H7 (cell line): Measurements from ENCODE around the gene RAB11B. TPM values are rescaled to one million over a fixed set of nuclear protein-coding genes. Genes with fewer than 3 reads are reported as not detected.

Source experiments
- DNase-seq: peaks from one replicate; pipeline ENCODE4 v3.0.0; 2012
- H3K27me3 ChIP-seq: 2 replicates; pipeline ENCODE4 v1.6.0; 2011; ENCODE audit warnings: mild to moderate bottlenecking, low read length; ENCODE audit not compliant: control insufficient read depth, insufficient read depth
- H3K36me3 ChIP-seq: replicated peaks from 2 replicates; pipeline ENCODE4 v1.5.1; 2011; ENCODE audit warnings: low read length; ENCODE audit not compliant: control insufficient read depth, insufficient read depth
- H3K4me3 ChIP-seq: 2 replicates; pipeline ENCODE4 v1.5.1; 2011; ENCODE audit warnings: low read depth, mild to moderate bottlenecking, control low read depth, low read length, moderate library complexity; ENCODE audit not compliant: insufficient read depth
- total RNA-seq: library from RNA; depleted of rRNA; stranded (reverse); fragments of >200 nt; shearing (Covaris generic); gene quantifications from 2 replicates; pipeline ENCODE4 v1.2.3, GENCODE V29; 2014; rRNA removed

The RAB11B gene
- total RNA-seq, 1 experiment from 2014 or later, result 16.9 TPM

- no peaks in the 10 kb centered on the region for H3K27me3 ChIP-seq
- peak overlapping the region; percentile 100 for H3K4me3 ChIP-seq
- peaks cover 6% of the 10 kb centered on the region for H3K36me3 ChIP-seq
- DNase-seq, result no peak
Measured at GRCh38 chr19:8446061-8446709, 56.0 kb downstream of the RAB11B start.

- no peak for DNase-seq
- no peak overlapping the region for H3K4me3 ChIP-seq
- peaks cover 11% of the 10 kb centered on the region for H3K36me3 ChIP-seq
- no peaks in the 10 kb centered on the region for H3K27me3 ChIP-seq
Measured at GRCh38 chr19:8449830-8450229, 59.7 kb downstream of the RAB11B start.

GRCh38 chr19:8451377-8451776 lies 61.2 kb downstream of the RAB11B start:
- DNase-seq, result no peak
- Histone ChIP-seq H3K27me3 (no peaks in the 10 kb centered on the region), H3K4me3 (no peak overlapping the region), H3K36me3 (peaks cover 11% of the 10 kb centered on the region)

- Histone ChIP-seq H3K27me3 (no peaks in the 10 kb centered on the region), H3K36me3 (peaks cover 13% of the 10 kb centered on the region), H3K4me3 (no peak overlapping the region)
- no peak for DNase-seq
Measured at GRCh38 chr19:8451885-8452284, 61.7 kb downstream of the RAB11B start.

- H3K36me3 ChIP-seq, result peaks cover 15% of the 10 kb centered on the region
- no peaks in the 10 kb centered on the region for H3K27me3 ChIP-seq
- no peak overlapping the region for H3K4me3 ChIP-seq
- DNase-seq, result no peak
Measured at GRCh38 chr19:8452446-8453123, 62.4 kb downstream of the RAB11B start.

- Histone ChIP-seq H3K27me3 (no peaks in the 10 kb centered on the region), H3K36me3 (peaks cover 17% of the 10 kb centered on the region), H3K4me3 (no peak overlapping the region)
- DNase-seq, result no peak
Measured at GRCh38 chr19:8453616-8454015, 63.5 kb downstream of the RAB11B start.

Other genes with a start within 250 kb of the RAB11B start
- 13.7 and 15.9 TPM in 2 replicates for gene FBN3, start 240.8 kb upstream of the RAB11B start, total RNA-seq
- gene CERS4, start 181.0 kb upstream of the RAB11B start, total RNA-seq, result 116 and 117 TPM in 2 replicates
- 127 and 159 TPM in 2 replicates for gene CD320, start 82.0 kb upstream of the RAB11B start, total RNA-seq
- 103 and 117 TPM in 2 replicates for gene NDUFA7, start 69.0 kb upstream of the RAB11B start, total RNA-seq
- gene RPS28, start 68.9 kb upstream of the RAB11B start, total RNA-seq, result 512 and 545 TPM in 2 replicates
- gene KANK3, start 47.1 kb upstream of the RAB11B start, total RNA-seq, result 1.2 and 7.3 TPM in 2 replicates
- gene ANGPTL4, start 26.2 kb upstream of the RAB11B start, total RNA-seq, result 13.2 and 17.1 TPM in 2 replicates
- gene MARCHF2, start 22.9 kb downstream of the RAB11B start, total RNA-seq, result 44.4 and 47.8 TPM in 2 replicates
- 114 and 155 TPM in 2 replicates for gene HNRNPM, start 54.6 kb downstream of the RAB11B start, total RNA-seq
- 0.07 TPM in 2 replicates for gene PRAM1, start 112.3 kb downstream of the RAB11B start, total RNA-seq
- 7.6 and 13.1 TPM in 2 replicates for gene ZNF414, start 123.8 kb downstream of the RAB11B start, total RNA-seq
- gene MYO1F, start 187.1 kb downstream of the RAB11B start, total RNA-seq, result 3.0 and 4.5 TPM in 2 replicates
- 23.2 and 32.9 TPM in 2 replicates for gene ADAMTS10, start 220.4 kb downstream of the RAB11B start, total RNA-seq
- not detected in 2 replicates for gene NFILZ, start 240.3 kb downstream of the RAB11B start, total RNA-seq